KMS-11 (cell line): ENCODE measurements around the gene MRPL17.
"Not testable (repeated sequence)": the region's sequence is repeated elsewhere in the genome, so short reads cannot be mapped to it uniquely, and the experiment has no call there.

Source experiments
- H2AFZ ChIP-seq: fragments of 200-600 bp; sonication (generic); 2 replicates; pipeline ENCODE4 v1.6.1; 2016; ENCODE audit warnings: antibody characterized with exemption, mixed run types, low read depth
- H3K27ac ChIP-seq: fragments of 200-600 bp; sonication (generic); 2 replicates; pipeline ENCODE4 v1.6.1; 2016; ENCODE audit warnings: mild to moderate bottlenecking, mixed run types
- H3K27me3 ChIP-seq: fragments of 200-600 bp; sonication (generic); 2 replicates; pipeline ENCODE4 v1.6.1; 2017; ENCODE audit warnings: mild to moderate bottlenecking, low read depth, mixed run types, moderate library complexity; ENCODE audit not compliant: insufficient read depth
- H3K36me3 ChIP-seq: fragments of 200-600 bp; sonication (generic); 2 replicates; pipeline ENCODE4 v1.6.1; 2017; ENCODE audit warnings: mild to moderate bottlenecking, mixed run types; ENCODE audit not compliant: insufficient read depth
- H3K4me1 ChIP-seq: fragments of 200-600 bp; sonication (generic); 2 replicates; pipeline ENCODE4 v1.6.1; 2016; ENCODE audit warnings: mild to moderate bottlenecking, low read depth, mixed run types; ENCODE audit not compliant: poor library complexity, severe bottlenecking
- H3K4me2 ChIP-seq: fragments of 200-600 bp; sonication (generic); 2 replicates; pipeline ENCODE4 v1.7.0; 2016; ENCODE audit warnings: mild to moderate bottlenecking, mixed run types
- H3K4me3 ChIP-seq: fragments of 200-600 bp; sonication (generic); IDR thresholded peaks from 2 replicates; pipeline ENCODE4 v1.6.1; 2017; ENCODE audit warnings: low read depth, low read length, mixed read lengths; ENCODE audit not compliant: insufficient read depth
- H3K79me2 ChIP-seq: fragments of 200-600 bp; sonication (generic); 2 replicates; pipeline ENCODE4 v1.6.1; 2016; ENCODE audit warnings: low read depth, mixed run types; ENCODE audit not compliant: insufficient read depth
- H3K9ac ChIP-seq: fragments of 200-600 bp; sonication (generic); 2 replicates; pipeline ENCODE4 v1.6.1; 2016; ENCODE audit warnings: mild to moderate bottlenecking, mixed run types
- H4K20me1 ChIP-seq: fragments of 200-600 bp; sonication (generic); 2 replicates; pipeline ENCODE4 v1.6.1; 2016; ENCODE audit warnings: mild to moderate bottlenecking, mixed run types; ENCODE audit not compliant: insufficient read depth
- TF ChIP-seq, protein P1 (sequence below): fragments of 200-600 bp; sonication (generic); conservative IDR thresholded peaks from 2 replicates; pipeline ENCODE4 v1.6.1; 2017; ENCODE audit warnings: low read depth, mild to moderate bottlenecking, antibody characterized with exemption, low read length, moderate library complexity, mixed read lengths

Gene MRPL17

GRCh38 chr11:6705905-6706535 is 22.9 kb upstream of the MRPL17 start:
- Histone ChIP-seq H3K9ac (no peak overlapping the region), H4K20me1 (no peaks in the 10 kb centered on the region), H3K79me2 (no peaks in the 10 kb centered on the region), H3K36me3 (no peaks in the 10 kb centered on the region), H3K27me3 (no peaks in the 10 kb centered on the region), H3K4me3 (no peak overlapping the region), H3K4me2 (no peak overlapping the region), H2AFZ (peak overlapping the region; percentile 48; the same call in 1 of the 2 replicates), H3K4me1 (peaks cover 6% of the 10 kb centered on the region), H3K27ac (no peak overlapping the region)
- TF ChIP-seq, protein P1, sequence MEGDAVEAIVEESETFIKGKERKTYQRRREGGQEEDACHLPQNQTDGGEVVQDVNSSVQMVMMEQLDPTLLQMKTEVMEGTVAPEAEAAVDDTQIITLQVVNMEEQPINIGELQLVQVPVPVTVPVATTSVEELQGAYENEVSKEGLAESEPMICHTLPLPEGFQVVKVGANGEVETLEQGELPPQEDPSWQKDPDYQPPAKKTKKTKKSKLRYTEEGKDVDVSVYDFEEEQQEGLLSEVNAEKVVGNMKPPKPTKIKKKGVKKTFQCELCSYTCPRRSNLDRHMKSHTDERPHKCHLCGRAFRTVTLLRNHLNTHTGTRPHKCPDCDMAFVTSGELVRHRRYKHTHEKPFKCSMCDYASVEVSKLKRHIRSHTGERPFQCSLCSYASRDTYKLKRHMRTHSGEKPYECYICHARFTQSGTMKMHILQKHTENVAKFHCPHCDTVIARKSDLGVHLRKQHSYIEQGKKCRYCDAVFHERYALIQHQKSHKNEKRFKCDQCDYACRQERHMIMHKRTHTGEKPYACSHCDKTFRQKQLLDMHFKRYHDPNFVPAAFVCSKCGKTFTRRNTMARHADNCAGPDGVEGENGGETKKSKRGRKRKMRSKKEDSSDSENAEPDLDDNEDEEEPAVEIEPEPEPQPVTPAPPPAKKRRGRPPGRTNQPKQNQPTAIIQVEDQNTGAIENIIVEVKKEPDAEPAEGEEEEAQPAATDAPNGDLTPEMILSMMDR, result peak; percentile 86

DNA sequence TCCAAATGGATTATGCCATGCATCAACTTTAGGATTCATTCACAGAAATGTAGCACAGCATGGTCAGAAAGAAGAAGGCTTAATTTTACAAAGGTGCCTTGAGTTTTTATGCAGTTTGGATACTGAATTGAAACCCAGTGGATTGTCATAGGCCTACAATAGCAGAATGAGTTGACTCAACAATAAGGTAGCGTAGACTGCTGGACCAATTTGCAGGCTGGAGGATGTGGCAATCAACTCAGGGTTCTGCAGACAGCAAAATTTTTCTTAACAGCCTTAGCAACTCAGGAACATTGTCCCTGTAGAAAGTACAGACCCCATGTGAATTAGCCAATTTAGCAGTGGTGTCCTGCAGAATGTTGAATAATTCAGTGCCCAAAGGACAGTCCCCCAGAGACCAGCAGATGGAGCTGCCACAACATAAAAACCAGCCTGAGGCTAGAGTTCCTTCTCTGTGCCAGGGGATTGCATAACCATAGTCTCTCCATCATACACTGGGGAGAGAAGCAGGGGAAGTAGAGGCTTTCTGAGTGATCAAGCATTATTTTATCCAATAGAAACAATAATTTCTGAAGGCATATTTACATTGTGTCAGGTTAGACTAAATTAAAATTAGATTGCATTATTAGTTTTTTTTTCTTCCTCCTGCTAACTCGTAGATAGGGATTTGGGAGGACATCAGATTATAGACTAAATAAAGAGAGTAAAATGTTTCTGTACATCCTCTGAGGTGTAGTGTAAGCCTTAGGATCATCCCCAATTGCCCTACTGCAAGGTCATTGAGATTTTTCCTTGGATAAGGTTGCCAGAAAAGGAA is 20.3 kb upstream of the MRPL17 start:
- Histone ChIP-seq H2AFZ (no peak overlapping the region), H3K79me2 (no peaks in the 10 kb centered on the region)
- TF ChIP-seq, protein P1, result peak; percentile 61

DNA sequence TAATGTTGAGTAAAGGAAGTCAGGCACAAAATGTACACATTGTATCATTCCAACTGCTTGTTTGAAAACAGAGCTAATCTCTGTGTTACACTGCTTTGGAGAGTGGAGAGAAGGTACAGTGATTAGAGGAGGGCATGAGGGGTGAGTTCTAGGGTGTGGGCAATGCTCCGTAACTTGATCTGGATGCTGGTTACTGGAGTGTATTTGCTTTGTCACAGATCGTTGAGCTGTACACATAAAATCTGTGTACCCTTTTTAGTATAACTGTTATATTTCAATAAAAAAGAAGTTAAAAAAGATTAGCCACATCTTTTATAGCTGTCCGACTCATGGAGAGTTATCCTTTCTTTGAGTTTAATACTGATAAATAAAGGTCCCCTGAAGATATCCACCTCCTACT is 18.8 kb upstream of the MRPL17 start:
- not testable (repeated sequence) for H3K4me1 ChIP-seq, H4K20me1 ChIP-seq, H3K4me3 ChIP-seq, H3K36me3 ChIP-seq, H3K9ac ChIP-seq, H3K27ac ChIP-seq, H3K27me3 ChIP-seq, H3K4me2 ChIP-seq, H3K79me2 ChIP-seq, H2AFZ ChIP-seq

More for the DNA sequence above, 20.3 kb upstream of the MRPL17 start:
- Histone ChIP-seq H3K4me3 (no peak overlapping the region), H3K4me1 (peaks cover 6% of the 10 kb centered on the region), H4K20me1 (no peaks in the 10 kb centered on the region), H3K36me3 (no peaks in the 10 kb centered on the region), H3K27ac (no peak overlapping the region), H3K27me3 (no peaks in the 10 kb centered on the region), H3K9ac (no peak overlapping the region), H3K4me2 (no peak overlapping the region)

DNA sequence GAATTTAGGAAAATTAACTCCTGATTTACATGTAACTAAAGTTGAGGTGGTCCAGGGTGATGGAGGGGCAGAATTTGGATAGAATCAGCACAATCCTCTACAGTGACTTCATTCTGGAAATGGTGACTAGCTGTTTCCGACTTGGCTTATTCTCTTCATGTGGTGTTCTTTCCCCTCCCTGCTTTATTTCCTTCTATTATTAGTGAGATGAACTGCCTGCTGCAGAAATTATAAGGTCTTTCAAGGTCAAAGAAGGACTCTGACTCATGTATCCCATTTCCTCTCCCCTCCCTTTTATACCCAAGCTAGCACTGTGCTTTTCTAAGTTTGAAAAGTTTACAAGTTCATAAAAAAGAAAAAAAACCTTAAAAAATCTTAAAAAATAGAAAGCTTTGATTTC is 12.2 kb upstream of the MRPL17 start:
- Histone ChIP-seq H3K36me3 (no peaks in the 10 kb centered on the region), H3K9ac (no peak overlapping the region), H2AFZ (no peak overlapping the region), H3K27ac (no peak overlapping the region), H3K4me3 (no peak overlapping the region), H3K79me2 (no peaks in the 10 kb centered on the region), H3K4me1 (no peaks in the 10 kb centered on the region), H3K4me2 (no peak overlapping the region), H3K27me3 (no peaks in the 10 kb centered on the region), H4K20me1 (no peaks in the 10 kb centered on the region)
- TF ChIP-seq, protein P1, result no peak

DNA sequence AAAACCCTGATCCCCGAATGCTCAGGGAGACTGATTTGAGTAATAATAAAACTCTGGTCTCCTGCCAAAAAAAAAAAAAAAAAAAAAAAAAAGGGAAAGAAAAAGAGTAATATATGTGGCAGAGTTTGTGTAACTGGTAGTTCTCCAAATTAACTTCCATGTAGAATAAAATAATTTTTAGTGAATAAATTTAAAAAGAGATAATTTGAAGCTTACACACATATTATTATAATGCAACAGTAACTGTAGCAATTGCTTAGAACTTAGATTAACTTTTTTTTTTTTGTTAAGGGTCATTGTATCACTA is 11.0 kb upstream of the MRPL17 start:
- TF ChIP-seq, protein P1, result no peak
- Histone ChIP-seq H3K79me2 (no peaks in the 10 kb centered on the region), H3K4me1 (no peaks in the 10 kb centered on the region), H4K20me1 (no peaks in the 10 kb centered on the region), H3K4me2 (no peak overlapping the region), H3K27ac (no peak overlapping the region), H3K4me3 (no peak overlapping the region), H3K36me3 (no peaks in the 10 kb centered on the region), H2AFZ (no peak overlapping the region), H3K9ac (no peak overlapping the region), H3K27me3 (no peaks in the 10 kb centered on the region)
